ENCODE measurements around the gene HYI.

- TF ChIP-seq CTCF (conservative IDR thresholded peaks at IDR 0.05 in 1 of 2, IDR thresholded peaks at IDR 0.05 in 1 of 2; ENCODE audit: low read depth in 1 of 2, low read length in 2 of 2) (no peak), EZH2 (IDR thresholded peaks at IDR 0.05; ENCODE audit: low read length, missing control alignments) (no peak)
Observed at GRCh38 chr1:43427941-43428340, 25.8 kb downstream of the HYI start.
